ENCODE results near the gene NAALAD2. TPM values are rescaled to one million over a fixed set of nuclear protein-coding genes. Genes with fewer than 3 reads are reported as not detected.
"Not testable (repeated sequence)": the region's sequence is repeated elsewhere in the genome, so short reads cannot be mapped to it uniquely, and the experiment has no call there.

The NAALAD2 gene
- total RNA-seq, 6 donors from 2014 or later, result 0.33 to 2.1 (median 1.2) TPM

- ATAC-seq (ENCODE audit: low FRiP score in 2 of 2), result no peak
- DNase-seq, result no peak
- Histone ChIP-seq H3K27ac (no peak overlapping the region), H3K9me3 (no peaks in the 10 kb centered on the region), H3K4me1 (no peaks in the 10 kb centered on the region), H3K4me3 (no peak overlapping the region), H3K27me3 (no peaks in the 10 kb centered on the region), H3K36me3 (no peaks in the 10 kb centered on the region)
- TF ChIP-seq POLR2AphosphoS5 (IDR thresholded peaks at IDR 0.05) (no peak), CTCF (IDR thresholded peaks at IDR 0.05) (no peak), EP300 (IDR thresholded peaks at IDR 0.05) (no peak), POLR2A (IDR thresholded peaks at IDR 0.05) (no peak)
- WGBS, 2 donors, result 92 to 100% methylated on average over 1 of the region's 1 CpG
Measured at GRCh38 chr11:90229791-90230190, 95.3 kb downstream of the NAALAD2 start.

- DNase-seq, result no peak
- H3K4me3 ChIP-seq, result no peak overlapping the region
- no peak for TF ChIP-seq EP300 (IDR thresholded peaks at IDR 0.05)
- no peak for TF ChIP-seq POLR2AphosphoS5 (IDR thresholded peaks at IDR 0.05)
- no peak for TF ChIP-seq CTCF (IDR thresholded peaks at IDR 0.05)
- no peak for TF ChIP-seq POLR2A (IDR thresholded peaks at IDR 0.05)
- no peaks in the 10 kb centered on the region for H3K4me1 ChIP-seq
- 77% methylated on average over 2 of the region's 2 CpGs for WGBS, 2 donors
- H3K27me3 ChIP-seq, result no peaks in the 10 kb centered on the region
- H3K27ac ChIP-seq, result no peak overlapping the region
- H3K36me3 ChIP-seq, result no peaks in the 10 kb centered on the region
- H3K9me3 ChIP-seq, result no peaks in the 10 kb centered on the region
- no peak for ATAC-seq (ENCODE audit: low FRiP score in 2 of 2)
Measured at GRCh38 chr11:90234977-90235376, 100.5 kb downstream of the NAALAD2 start.

- ATAC-seq (ENCODE audit: low FRiP score in 2 of 2) (no peak), DNase-seq (no peak)
- Histone ChIP-seq H3K9me3 (no peaks in the 10 kb centered on the region), H3K36me3 (no peaks in the 10 kb centered on the region), H3K27me3 (no peaks in the 10 kb centered on the region), H3K27ac (no peak overlapping the region), H3K4me1 (no peaks in the 10 kb centered on the region), H3K4me3 (no peak overlapping the region)
- WGBS, 2 donors, result 84 to 93% methylated on average over 4 of the region's 4 CpGs
- TF ChIP-seq CTCF (IDR thresholded peaks at IDR 0.05) (no peak), EP300 (IDR thresholded peaks at IDR 0.05) (no peak), POLR2AphosphoS5 (IDR thresholded peaks at IDR 0.05) (no peak), POLR2A (IDR thresholded peaks at IDR 0.05) (no peak)
Measured at GRCh38 chr11:90235526-90235925, 101.1 kb downstream of the NAALAD2 start.

GRCh38 chr11:90237004-90237403, 102.5 kb downstream of the NAALAD2 start:
- DNase-seq (no peak), ATAC-seq (ENCODE audit: low FRiP score in 2 of 2) (no peak)
- TF ChIP-seq POLR2AphosphoS5 (IDR thresholded peaks at IDR 0.05), result no peak
- TF ChIP-seq EP300 (IDR thresholded peaks at IDR 0.05), result no peak
- TF ChIP-seq CTCF (IDR thresholded peaks at IDR 0.05), result no peak
- no peak for TF ChIP-seq POLR2A (IDR thresholded peaks at IDR 0.05)
- 85 to 86% methylated on average over 4 of the region's 4 CpGs for WGBS, 2 donors
- no peak overlapping the region for H3K27ac ChIP-seq
- no peak overlapping the region for H3K4me3 ChIP-seq
- no peaks in the 10 kb centered on the region for H3K4me1 ChIP-seq
- no peaks in the 10 kb centered on the region for H3K9me3 ChIP-seq
- H3K27me3 ChIP-seq, result no peaks in the 10 kb centered on the region
- H3K36me3 ChIP-seq, result no peaks in the 10 kb centered on the region

- ATAC-seq (ENCODE audit: low FRiP score in 2 of 2); H3K36me3 ChIP-seq; H3K27ac ChIP-seq; H3K4me3 ChIP-seq; H3K9me3 ChIP-seq; H3K27me3 ChIP-seq; H3K4me1 ChIP-seq: not testable (repeated sequence)
- 80 to 94% methylated on average over 11 to 19 of the region's 20 CpGs for WGBS, 2 donors
- DNase-seq, result peak in 1 of 2 donors; percentile 48
Measured at GRCh38 chr11:90239967-90240636, 105.6 kb downstream of the NAALAD2 start.
